Epithelial cell of esophagus (primary cell): ENCODE results near the gene FGD5.

Experiments
- DNase-seq: peaks from one replicate; pipeline ENCODE4 v3.0.0; 2010; ENCODE audit warnings: low read depth
- H3K4me3 ChIP-seq: 2 replicates; pipeline ENCODE4 v1.5.1; 2011; ENCODE audit warnings: mild to moderate bottlenecking, low read length, control low read depth
- CTCF ChIP-seq: IDR thresholded peaks from 2 replicates; pipeline ENCODE4 v1.5.1; 2011; ENCODE audit warnings: low read depth, mild to moderate bottlenecking, low read length, control low read depth, inconsistent platforms; ENCODE audit not compliant: insufficient read depth; ENCODE audit errors: missing control alignments

Gene FGD5

GRCh38 chr3:14844386-14845170 lies 25.8 kb downstream of the FGD5 start:
- no peak for TF ChIP-seq CTCF
- no peak for DNase-seq
- H3K4me3 ChIP-seq = no peak overlapping the region

GRCh38 chr3:14845180-14845579 lies 26.4 kb downstream of the FGD5 start:
- H3K4me3 ChIP-seq = no peak overlapping the region
- no peak for TF ChIP-seq CTCF
- DNase-seq = no peak

GRCh38 chr3:14845826-14846225 lies 27.1 kb downstream of the FGD5 start:
- TF ChIP-seq CTCF = no peak
- no peak for DNase-seq
- H3K4me3 ChIP-seq = no peak overlapping the region

GRCh38 chr3:14846226-14846880 lies 27.6 kb downstream of the FGD5 start:
- H3K4me3 ChIP-seq = no peak overlapping the region
- TF ChIP-seq CTCF = no peak
- DNase-seq = no peak

- no peak overlapping the region for H3K4me3 ChIP-seq
- peak; percentile 26 for DNase-seq
- TF ChIP-seq CTCF = no peak
These were observed 29.1 kb downstream of the FGD5 start for GRCh38 chr3:14847613-14848541.

- H3K4me3 ChIP-seq = no peak overlapping the region
- no peak for DNase-seq
- no peak for TF ChIP-seq CTCF
These were observed 30.1 kb downstream of the FGD5 start for GRCh38 chr3:14848906-14849305.
